Dedifferentiated amniotic fluid mesenchymal stem cell (primary cell): ENCODE results near the gene MCEMP1.

Experiments
- DNase-seq: peaks from one replicate; pipeline ENCODE4 v3.0.0-alpha.2; 2016; ENCODE audit errors: extremely low spot score

MCEMP1 gene

DNA sequence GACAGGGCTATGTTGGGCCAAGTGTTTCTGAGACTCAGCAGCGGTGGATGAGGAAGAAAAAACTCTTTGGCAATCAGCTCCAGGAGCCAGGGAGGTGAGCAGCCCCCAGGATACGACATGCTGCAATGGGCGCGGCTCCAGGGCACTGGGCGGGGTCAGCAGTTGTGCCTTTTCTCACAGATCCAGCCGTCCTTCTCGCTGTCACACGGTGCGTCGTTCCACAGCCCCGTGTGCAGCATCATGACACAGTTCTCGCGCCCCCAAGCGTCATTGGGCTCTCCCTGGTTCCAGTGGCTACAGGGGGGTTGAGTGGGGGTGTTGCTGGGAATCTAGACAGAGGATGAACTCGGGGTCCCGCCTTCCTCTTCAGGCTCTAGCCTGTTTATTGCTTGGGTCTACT lies 52.3 kb downstream of the MCEMP1 start:
- DNase-seq = no peak
